ENCODE measurements around the gene PHTF1. TPM values are rescaled to one million over a fixed set of nuclear protein-coding genes. Genes with fewer than 3 reads are reported as not detected.

The PHTF1 gene
- polyA plus RNA-seq, 1 donor from 2014 or later: 46.1 TPM

GRCh38 chr1:113692342-113692741, 66.9 kb downstream of the PHTF1 start:
- Histone ChIP-seq H2AFZ (ENCODE audit: low read depth, low read length) (no peak overlapping the region), H3K36me3 (ENCODE audit: insufficient read depth, low read length) (peaks cover 13% of the 10 kb centered on the region), H3K27me3 (ENCODE audit: insufficient read depth, low read depth, low read length) (no peaks in the 10 kb centered on the region), H3K4me2 (ENCODE audit: low read length) (no peak overlapping the region), H3K27ac (ENCODE audit: low read length) (no peak overlapping the region), H3K4me3 (ENCODE audit: low read length) (no peak overlapping the region), H3K9me3 (ENCODE audit: low read length) (no peaks in the 10 kb centered on the region), H3K9ac (ENCODE audit: low read length) (no peak overlapping the region), H3K9me2 (ENCODE audit: insufficient read depth, low read length) (no peaks in the 10 kb centered on the region), H3F3A (ENCODE audit: insufficient read depth, low read length, poor library complexity, severe bottlenecking) (no peaks in the 10 kb centered on the region), H3K79me2 (replicated peaks; ENCODE audit: insufficient read depth, low read length) (no peaks in the 10 kb centered on the region), H4K20me1 (ENCODE audit: insufficient read depth) (no peaks in the 10 kb centered on the region)
- TF ChIP-seq SMC3 (conservative IDR thresholded peaks at IDR 0.05; ENCODE audit: poor library complexity) (no peak), CTCF (IDR thresholded peaks at IDR 0.05; ENCODE audit: poor library complexity, severe bottlenecking) (no peak), RAD21 (conservative IDR thresholded peaks at IDR 0.05) (no peak), POLR2AphosphoS5 (IDR thresholded peaks at IDR 0.05) (no peak), MXI1 (conservative IDR thresholded peaks at IDR 0.05; ENCODE audit: poor library complexity, severe bottlenecking) (no peak), REST (IDR thresholded peaks at IDR 0.05; ENCODE audit: borderline replicate concordance) (no peak), EP300 (conservative IDR thresholded peaks at IDR 0.05; ENCODE audit: poor library complexity, severe bottlenecking) (no peak), EZH2 (IDR thresholded peaks at IDR 0.05; ENCODE audit: borderline replicate concordance, insufficient read depth, low read length, poor library complexity, severe bottlenecking) (no peak), TAF1 (IDR thresholded peaks at IDR 0.05; ENCODE audit: low read depth) (no peak)

GRCh38 chr1:113691184-113691583, 68.1 kb downstream of the PHTF1 start:
- no peak overlapping the region for H3K9ac ChIP-seq (ENCODE audit: low read length)
- H3K27me3 ChIP-seq (ENCODE audit: insufficient read depth, low read depth, low read length): no peaks in the 10 kb centered on the region
- H3K4me3 ChIP-seq (ENCODE audit: low read length): no peak overlapping the region
- H3F3A ChIP-seq (ENCODE audit: insufficient read depth, low read length, poor library complexity, severe bottlenecking): no peaks in the 10 kb centered on the region
- H2AFZ ChIP-seq (ENCODE audit: low read depth, low read length): no peak overlapping the region
- H3K27ac ChIP-seq (ENCODE audit: low read length): no peak overlapping the region
- TF ChIP-seq POLR2AphosphoS5 (IDR thresholded peaks at IDR 0.05) (no peak), EZH2 (IDR thresholded peaks at IDR 0.05; ENCODE audit: borderline replicate concordance, insufficient read depth, low read length, poor library complexity, severe bottlenecking) (no peak), SMC3 (conservative IDR thresholded peaks at IDR 0.05; ENCODE audit: poor library complexity) (no peak), CTCF (IDR thresholded peaks at IDR 0.05; ENCODE audit: poor library complexity, severe bottlenecking) (no peak), RAD21 (conservative IDR thresholded peaks at IDR 0.05) (no peak), EP300 (conservative IDR thresholded peaks at IDR 0.05; ENCODE audit: poor library complexity, severe bottlenecking) (no peak)
- H4K20me1 ChIP-seq (ENCODE audit: insufficient read depth): no peaks in the 10 kb centered on the region
- H3K79me2 ChIP-seq (replicated peaks; ENCODE audit: insufficient read depth, low read length): no peaks in the 10 kb centered on the region
- no peaks in the 10 kb centered on the region for H3K9me3 ChIP-seq (ENCODE audit: low read length)
- peaks cover 13% of the 10 kb centered on the region for H3K36me3 ChIP-seq (ENCODE audit: insufficient read depth, low read length)
- H3K9me2 ChIP-seq (ENCODE audit: insufficient read depth, low read length): no peaks in the 10 kb centered on the region
- H3K4me2 ChIP-seq (ENCODE audit: low read length): no peak overlapping the region

Measured in neural cell (in vitro differentiated cells).